ENCODE results near the gene CNPPD1. TPM values are rescaled to one million over a fixed set of nuclear protein-coding genes. Genes with fewer than 3 reads are reported as not detected.
A peak's percentile ranks its signal among the peaks of the same experiment; 100 is the strongest.

Gene CNPPD1
- total RNA-seq, 4 donors from 2014 or later = 50.6 to 82.0 (median 66.0) TPM

DNA sequence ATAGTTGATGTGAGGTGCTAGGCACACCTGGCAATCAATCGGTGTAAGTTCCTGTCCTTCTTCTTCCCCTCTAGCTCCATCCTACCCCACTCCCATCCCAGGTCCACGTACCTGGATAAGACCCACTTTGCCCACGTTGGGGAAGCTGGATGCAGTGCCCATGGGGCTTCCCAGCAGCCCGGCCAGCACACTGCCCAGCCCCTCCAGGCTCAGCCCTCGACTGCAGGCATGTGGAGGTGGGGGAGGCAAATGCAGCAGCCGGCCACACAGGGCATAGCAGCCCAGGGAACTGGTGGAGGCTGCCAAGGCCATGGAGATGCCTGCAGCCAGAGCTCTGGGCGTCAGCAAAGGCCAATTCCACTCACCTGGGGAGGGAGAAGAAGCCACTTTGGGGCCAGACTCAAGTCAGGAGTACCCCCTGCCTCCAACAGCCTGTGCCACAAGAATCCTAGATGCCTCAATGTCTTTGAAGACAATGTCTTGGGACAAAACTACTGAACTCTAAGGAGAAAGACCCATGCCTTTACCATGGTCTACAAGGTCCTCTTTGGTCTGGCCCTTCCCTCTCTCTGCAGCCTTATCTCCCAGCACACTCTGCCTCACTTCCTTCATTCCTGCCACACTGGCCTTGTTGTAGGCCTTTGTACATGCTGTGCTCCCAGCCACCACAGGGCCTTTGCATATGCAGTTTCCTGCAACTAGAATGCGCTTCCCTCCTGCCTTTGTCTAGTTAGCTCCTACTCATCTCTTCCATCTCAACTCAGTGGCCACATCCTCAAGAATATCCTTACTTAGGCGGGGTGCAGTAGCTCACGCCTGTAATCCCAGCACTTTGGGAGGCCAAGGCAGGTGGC is 11.4 kb downstream of the CNPPD1 start:
- Histone ChIP-seq H3K27me3 (no peaks in the 10 kb centered on the region), H3K9me3 (no peaks in the 10 kb centered on the region), H3K36me3 (no peaks in the 10 kb centered on the region), H3K4me1 (peaks cover 0 to 8% (median 0%) of the 10 kb centered on the region in 3 donors), H3K4me3 (no peak overlapping the region), H3K27ac (no peak overlapping the region)
- TF ChIP-seq EP300 (IDR thresholded peaks at IDR 0.05) = no peak
- TF ChIP-seq CTCF (IDR thresholded peaks at IDR 0.05) = no peak
- TF ChIP-seq POLR2A (IDR thresholded peaks at IDR 0.05) = no peak
- no peak for TF ChIP-seq POLR2AphosphoS5 (IDR thresholded peaks at IDR 0.05)
- no peak for ATAC-seq
- 91 to 100% methylated on average over 2 to 4 of the region's 10 CpGs for WGBS, 2 donors (ENCODE audit: low coverage in 1 of 2)

GRCh38 chr2:219163156-219163555 is 13.6 kb downstream of the CNPPD1 start:
- Histone ChIP-seq H3K4me3 (no peak overlapping the region), H3K9me3 (no peaks in the 10 kb centered on the region), H3K36me3 (peaks cover 0 to 2% of the 10 kb centered on the region in 2 donors), H3K27me3 (no peaks in the 10 kb centered on the region), H3K4me1 (peaks cover 0 to 20% (median 4%) of the 10 kb centered on the region in 3 donors), H3K27ac (no peak overlapping the region)
- ATAC-seq = no peak
- 94% methylated on average over 2 of the region's 6 CpGs; no CpG with 5 or more reads in 1 of the 2 donors for WGBS, 2 donors (ENCODE audit: low coverage in 1 of 2)
- TF ChIP-seq POLR2A (IDR thresholded peaks at IDR 0.05) (no peak), EP300 (IDR thresholded peaks at IDR 0.05) (no peak), POLR2AphosphoS5 (IDR thresholded peaks at IDR 0.05) (no peak), CTCF (IDR thresholded peaks at IDR 0.05) (no peak)

- Histone ChIP-seq H3K36me3 (peaks cover 0 to 23% of the 10 kb centered on the region in 2 donors), H3K4me1 (peaks cover 0 to 20% (median 4%) of the 10 kb centered on the region in 3 donors), H3K27me3 (no peaks in the 10 kb centered on the region), H3K27ac (peak overlapping the region; percentile 43 to 98 (median 93)), H3K4me3 (peak overlapping the region; percentile 40 to 69), H3K9me3 (no peaks in the 10 kb centered on the region)
- TF ChIP-seq POLR2AphosphoS5 (IDR thresholded peaks at IDR 0.05) (no peak), EP300 (IDR thresholded peaks at IDR 0.05) (no peak), CTCF (IDR thresholded peaks at IDR 0.05) (no peak), POLR2A (IDR thresholded peaks at IDR 0.05) (no peak)
- ATAC-seq = no peak
- WGBS, 2 donors (ENCODE audit: low coverage in 1 of 2) = 58 to 72% methylated on average over 2 to 4 of the region's 4 CpGs
These were observed 15.6 kb downstream of the CNPPD1 start for GRCh38 chr2:219161097-219161496.

GRCh38 chr2:219160186-219161017 is 16.3 kb downstream of the CNPPD1 start, which contains the start of gene NHEJ1:
Gene NHEJ1, minus strand, starts transcription at chr2:219160815. Its CDS starts 2,453 bp downstream, at chr2:219158362.
- ATAC-seq = peak; percentile 96
- WGBS, 2 donors (ENCODE audit: low coverage in 1 of 2) = 0% methylated on average over 7 of the region's 70 CpGs; no CpG with 5 or more reads in 1 of the 2 donors

More at GRCh38 chr2:219160186-219161017, 16.3 kb downstream of the CNPPD1 start, which contains the start of gene NHEJ1:
- H3K9me3 ChIP-seq = no peaks in the 10 kb centered on the region
- peak within 1 kb of the TSS; percentile 40 to 69 for H3K4me3 ChIP-seq
- H3K27me3 ChIP-seq = no peaks in the 10 kb centered on the region
- TF ChIP-seq POLR2A (IDR thresholded peaks at IDR 0.05) (peak; percentile 36 to 69), CTCF (IDR thresholded peaks at IDR 0.05) (peak; percentile 97 to 100 (median 98)), EP300 (IDR thresholded peaks at IDR 0.05) (no peak), POLR2AphosphoS5 (IDR thresholded peaks at IDR 0.05) (peak; percentile 47)
- H3K4me1 ChIP-seq = peaks cover 0 to 20% (median 4%) of the 10 kb centered on the region in 3 donors
- peak within 1 kb of the TSS; percentile 43 to 98 (median 93) for H3K27ac ChIP-seq
- H3K36me3 ChIP-seq = peaks cover 0 to 30% of the 10 kb centered on the region in 2 donors
